Suprapubic skin (tissue), 4 donors: ENCODE measurements around the gene DMAC2. TPM values are rescaled to one million over a fixed set of nuclear protein-coding genes. Genes with fewer than 3 reads are reported as not detected.
"Not testable (repeated sequence)": the region's sequence is repeated elsewhere in the genome, so short reads cannot be mapped to it uniquely, and the experiment has no call there.

ENCODE experiments used
- DNase-seq, 2 donors: peaks; one replicate each; pipeline ENCODE4 v3.0.0-alpha.2; 2019; ENCODE audit warnings: low spot score in 2 of 2
- H3K27ac ChIP-seq: fragments of 200-600 bp; sonication (generic); one replicate; pipeline ENCODE4 v1.5.1; 2019
- H3K27me3 ChIP-seq: fragments of 200-600 bp; sonication (generic); one replicate; pipeline ENCODE4 v1.5.1; 2019
- H3K36me3 ChIP-seq: fragments of 200-600 bp; sonication (generic); one replicate; pipeline ENCODE4 v1.5.1; 2019
- H3K4me1 ChIP-seq: fragments of 200-600 bp; sonication (generic); one replicate; pipeline ENCODE4 v1.5.1; 2019
- H3K4me3 ChIP-seq: fragments of 200-600 bp; sonication (generic); one replicate; pipeline ENCODE4 v1.5.1; 2019; ENCODE audit warnings: mild to moderate bottlenecking
- H3K9me3 ChIP-seq: fragments of 200-600 bp; sonication (generic); one replicate; pipeline ENCODE4 v1.5.1; 2019
- EP300 ChIP-seq: sonication (generic); formaldehyde crosslinking; IDR thresholded peaks from one replicate; pipeline ENCODE4 v1.6.1; 2017; ENCODE audit warnings: antibody characterized with exemption
- POLR2A ChIP-seq, 2 donors: fragments of 450-650 bp; IDR thresholded peaks; one replicate each; pipeline ENCODE4 v1.6.1; 2017; ENCODE audit warnings: antibody characterized with exemption in 2 of 2, mild to moderate bottlenecking in 2 of 2, moderate library complexity in 2 of 2
- POLR2AphosphoS5 ChIP-seq, 3 donors: sonication (generic); formaldehyde crosslinking; IDR thresholded peaks; one replicate each; pipeline ENCODE4 v1.6.1; 2017; ENCODE audit warnings: antibody characterized with exemption in 3 of 3
- WGBS: methylation state at CpG from one replicate; pipeline ENCODE4 v1.1.5; 2018; 5-methylcytosine and 5-hydroxymethylcytosine counted together
- total RNA-seq, 4 donors: library from RNA; depleted of rRNA; stranded (reverse); fragments of >200 nt; gene quantifications; one replicate each; pipeline ENCODE4 v1.1.0, GENCODE V29; 2016
- TF ChIP-seq, protein P1 (sequence below), 2 donors: fragments of 200-600 bp in 1 of 2; fragments of 450-650 bp in 1 of 2; sonication (generic) in 1 of 2; IDR thresholded peaks; one replicate each; pipeline ENCODE4 v1.5.1; 2016 to 2019; ENCODE audit warnings: antibody characterized with exemption in 2 of 2, mild to moderate bottlenecking in 1 of 2, moderate library complexity in 1 of 2

DMAC2 gene
- total RNA-seq, 4 donors from 2014 or later, result 26.1 to 36.4 (median 34.2) TPM

DNA sequence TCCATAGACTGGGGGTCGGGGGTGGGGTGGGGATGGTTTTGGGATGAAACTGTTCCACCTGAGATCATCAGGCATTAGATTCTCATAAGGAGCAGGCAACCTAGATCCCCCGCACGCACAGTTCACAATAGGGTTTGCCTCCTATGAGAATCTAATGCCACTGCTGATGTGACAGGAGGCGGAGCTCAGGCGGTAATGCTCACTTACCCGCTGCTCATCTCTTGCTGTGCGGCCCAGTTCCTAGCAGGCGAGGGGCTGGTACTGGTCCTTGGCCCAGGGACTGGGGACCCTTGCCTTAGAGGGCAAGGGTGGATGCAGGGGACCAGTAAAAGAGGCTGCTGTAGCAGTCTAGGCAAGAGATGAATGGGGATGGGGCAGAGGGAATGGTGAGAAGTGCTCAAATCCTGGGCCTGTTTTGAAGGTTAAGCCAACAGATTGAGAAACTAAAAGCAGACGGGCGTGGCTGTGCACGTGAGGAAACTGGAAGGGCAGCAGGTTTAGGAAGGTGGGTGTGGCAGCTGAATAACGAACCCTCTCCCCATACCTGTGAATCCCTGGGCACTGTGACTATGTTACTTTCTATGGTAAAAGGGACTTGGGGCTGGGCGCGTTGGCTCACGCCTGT is 1.7 kb upstream of the DMAC2 start:
- TF ChIP-seq, protein P1, sequence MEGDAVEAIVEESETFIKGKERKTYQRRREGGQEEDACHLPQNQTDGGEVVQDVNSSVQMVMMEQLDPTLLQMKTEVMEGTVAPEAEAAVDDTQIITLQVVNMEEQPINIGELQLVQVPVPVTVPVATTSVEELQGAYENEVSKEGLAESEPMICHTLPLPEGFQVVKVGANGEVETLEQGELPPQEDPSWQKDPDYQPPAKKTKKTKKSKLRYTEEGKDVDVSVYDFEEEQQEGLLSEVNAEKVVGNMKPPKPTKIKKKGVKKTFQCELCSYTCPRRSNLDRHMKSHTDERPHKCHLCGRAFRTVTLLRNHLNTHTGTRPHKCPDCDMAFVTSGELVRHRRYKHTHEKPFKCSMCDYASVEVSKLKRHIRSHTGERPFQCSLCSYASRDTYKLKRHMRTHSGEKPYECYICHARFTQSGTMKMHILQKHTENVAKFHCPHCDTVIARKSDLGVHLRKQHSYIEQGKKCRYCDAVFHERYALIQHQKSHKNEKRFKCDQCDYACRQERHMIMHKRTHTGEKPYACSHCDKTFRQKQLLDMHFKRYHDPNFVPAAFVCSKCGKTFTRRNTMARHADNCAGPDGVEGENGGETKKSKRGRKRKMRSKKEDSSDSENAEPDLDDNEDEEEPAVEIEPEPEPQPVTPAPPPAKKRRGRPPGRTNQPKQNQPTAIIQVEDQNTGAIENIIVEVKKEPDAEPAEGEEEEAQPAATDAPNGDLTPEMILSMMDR (IDR thresholded peaks at IDR 0.05), result no peak
- no peak for TF ChIP-seq EP300
- TF ChIP-seq POLR2A (IDR thresholded peaks at IDR 0.05), result no peak
- TF ChIP-seq POLR2AphosphoS5 (IDR thresholded peaks at IDR 0.05), result no peak
- peak in 1 of 2 donors; percentile 41 for DNase-seq
- H3K27me3 ChIP-seq, result peaks cover 3% of the 10 kb centered on the region
- H3K36me3 ChIP-seq, result peaks cover under 1% of the 10 kb centered on the region
- no peak overlapping the region for H3K27ac ChIP-seq
- no peaks in the 10 kb centered on the region for H3K9me3 ChIP-seq
- H3K4me1 ChIP-seq, result peaks cover 18% of the 10 kb centered on the region
- no peak overlapping the region for H3K4me3 ChIP-seq
- WGBS, result 60% methylated on average over 10 of the region's 15 CpGs

DNA sequence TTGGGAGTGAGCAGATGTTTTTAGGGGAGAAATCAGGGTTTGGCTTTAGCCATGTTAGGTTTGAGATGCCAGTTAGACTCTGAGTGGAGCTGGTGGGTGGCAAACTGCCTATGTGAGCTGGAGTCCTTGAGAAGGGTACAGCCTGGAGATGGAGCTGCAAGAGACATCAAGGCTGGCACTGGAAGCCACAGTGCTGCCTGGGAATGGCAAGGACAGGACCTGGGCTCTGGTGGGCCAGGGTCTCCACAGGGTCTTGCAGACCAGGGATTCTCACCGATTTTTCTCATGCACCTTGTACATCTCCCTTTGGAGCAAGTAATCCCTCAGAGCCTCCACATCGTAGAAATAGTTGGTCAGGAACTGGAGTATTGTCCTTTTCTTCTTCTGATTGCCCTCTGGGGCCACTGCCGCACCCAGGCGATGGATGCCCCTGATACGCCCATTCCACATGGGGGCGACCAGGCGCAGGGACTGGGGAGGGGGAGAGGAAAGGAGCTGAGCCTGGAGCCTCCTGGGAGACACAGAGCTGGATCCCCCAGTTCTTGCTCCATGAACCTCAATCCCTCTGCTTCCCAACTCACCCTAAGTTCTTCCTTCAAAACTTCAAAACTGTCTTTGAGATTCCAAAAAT is 1.7 kb downstream of the DMAC2 start:
- H3K4me1 ChIP-seq, result peaks cover 18% of the 10 kb centered on the region
- no peaks in the 10 kb centered on the region for H3K9me3 ChIP-seq
- H3K27ac ChIP-seq, result no peak overlapping the region
- TF ChIP-seq EP300, result no peak
- TF ChIP-seq POLR2A (IDR thresholded peaks at IDR 0.05), result no peak
- TF ChIP-seq POLR2AphosphoS5 (IDR thresholded peaks at IDR 0.05), result no peak
- TF ChIP-seq, protein P1 (IDR thresholded peaks at IDR 0.05), result no peak
- H3K4me3 ChIP-seq, result no peak overlapping the region
- H3K27me3 ChIP-seq, result no peaks in the 10 kb centered on the region
- peak in 1 of 2 donors; percentile 53 for DNase-seq
- H3K36me3 ChIP-seq, result peaks cover 13% of the 10 kb centered on the region
- WGBS, result 94% methylated on average over 7 of the region's 7 CpGs

DNA sequence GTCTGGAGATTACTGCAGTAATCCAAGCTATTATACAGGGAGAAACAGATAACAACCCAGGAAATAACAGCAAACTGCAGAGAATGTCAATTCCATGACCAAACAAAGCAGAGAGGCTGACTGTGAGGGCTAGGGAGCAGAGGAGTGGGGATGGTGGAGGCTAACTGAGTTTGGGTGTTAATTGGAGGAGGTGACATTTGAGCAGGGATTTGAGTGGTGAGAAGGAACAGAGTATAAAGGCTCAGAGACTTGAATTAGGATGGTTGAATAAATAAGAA is 3.1 kb downstream of the DMAC2 start:
- H3K27ac ChIP-seq, result no peak overlapping the region
- H3K4me3 ChIP-seq, result no peak overlapping the region
- no peak for DNase-seq
- no peaks in the 10 kb centered on the region for H3K27me3 ChIP-seq
- H3K36me3 ChIP-seq, result peaks cover 28% of the 10 kb centered on the region
- TF ChIP-seq EP300 (no peak), POLR2A (IDR thresholded peaks at IDR 0.05) (no peak), POLR2AphosphoS5 (IDR thresholded peaks at IDR 0.05) (no peak)
- TF ChIP-seq, protein P1 (IDR thresholded peaks at IDR 0.05), result no peak
- peaks cover 18% of the 10 kb centered on the region for H3K4me1 ChIP-seq
- no peaks in the 10 kb centered on the region for H3K9me3 ChIP-seq

DNA sequence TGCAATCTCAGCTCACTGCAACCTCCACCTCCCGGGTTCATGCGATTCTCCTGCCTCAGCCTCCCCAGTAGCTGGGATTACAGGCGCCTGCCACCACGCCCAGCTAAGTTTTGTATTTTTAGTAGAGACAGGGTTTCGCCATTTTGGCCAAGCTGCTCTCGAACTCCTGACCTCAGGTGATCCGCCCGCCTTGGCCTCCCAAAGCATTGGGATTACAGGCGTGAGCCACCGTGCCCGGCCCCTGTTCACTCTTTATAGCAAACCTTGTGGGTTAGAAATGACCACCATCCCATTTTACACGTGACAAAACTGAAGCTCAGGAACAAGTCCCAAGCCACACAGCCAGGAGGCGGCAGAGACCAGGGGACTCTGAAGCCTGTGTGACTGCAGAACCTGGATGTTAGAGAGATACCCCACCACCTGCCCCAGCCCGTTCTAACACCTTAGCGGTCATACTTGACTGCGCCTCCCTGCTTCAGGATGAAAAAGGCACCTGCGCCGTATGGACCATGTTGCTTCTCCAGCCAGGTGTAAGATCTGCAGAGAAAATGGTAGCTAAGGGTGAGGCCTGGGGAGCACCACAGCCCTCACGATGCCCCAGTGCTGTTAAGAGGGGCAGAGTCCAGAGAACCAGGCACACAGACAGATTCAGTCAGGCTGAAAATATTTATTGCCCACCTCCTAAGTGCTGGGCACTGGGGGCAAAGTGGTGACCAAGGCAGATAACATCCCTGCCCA is 3.6 kb downstream of the DMAC2 start:
- no peaks in the 10 kb centered on the region for H3K9me3 ChIP-seq
- no peak for DNase-seq
- H3K4me3 ChIP-seq, result no peak overlapping the region
- H3K27ac ChIP-seq, result no peak overlapping the region
- peaks cover 18% of the 10 kb centered on the region for H3K4me1 ChIP-seq
- TF ChIP-seq EP300, result no peak
- TF ChIP-seq, protein P1 (IDR thresholded peaks at IDR 0.05), result no peak
- no peak for TF ChIP-seq POLR2A (IDR thresholded peaks at IDR 0.05)
- no peak for TF ChIP-seq POLR2AphosphoS5 (IDR thresholded peaks at IDR 0.05)
- 96% methylated on average over 18 of the region's 19 CpGs for WGBS
- no peaks in the 10 kb centered on the region for H3K27me3 ChIP-seq
- H3K36me3 ChIP-seq, result peaks cover 33% of the 10 kb centered on the region

DNA sequence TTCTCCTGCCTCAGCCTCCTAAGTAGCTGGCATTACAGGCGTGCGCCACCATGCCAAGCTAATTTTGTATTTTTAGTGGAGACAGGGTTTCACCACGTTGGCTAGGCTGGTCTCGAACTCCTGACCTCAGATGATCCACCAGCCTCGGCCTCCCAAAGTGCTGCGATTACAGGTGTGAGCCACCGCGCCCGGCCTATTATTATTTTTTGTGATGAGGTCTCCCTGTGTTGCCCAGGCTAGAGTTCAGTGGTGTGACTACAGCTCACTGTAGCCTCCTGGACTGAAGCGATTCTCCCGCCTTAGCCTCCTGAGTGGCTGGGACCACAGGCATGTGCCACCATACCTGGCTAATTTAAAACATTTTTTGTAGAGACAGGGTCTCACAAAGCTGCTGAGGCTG is 4.3 kb downstream of the DMAC2 start:
- H3K36me3 ChIP-seq, result peaks cover 40% of the 10 kb centered on the region
- H3K4me3 ChIP-seq, H3K27ac ChIP-seq, H3K9me3 ChIP-seq, DNase-seq, H3K27me3 ChIP-seq: not testable (repeated sequence)
- 97% methylated on average over 11 of the region's 11 CpGs for WGBS
- peaks cover 14% of the 10 kb centered on the region for H3K4me1 ChIP-seq
